Measurements from ENCODE around the gene RFX6.
A peak's percentile ranks its signal among the peaks of the same experiment; 100 is the strongest.

The RFX6 gene

GRCh38 chr6:116933485-116933884, 56.4 kb downstream of the RFX6 start (continued):
- TF ChIP-seq ZNF677 (tag by site-specific recombination; IDR thresholded peaks at IDR 0.05) (no peak), ZBTB8A (tag by site-specific recombination; IDR thresholded peaks at IDR 0.05) (no peak), ZNF362 (tag by site-specific recombination; IDR thresholded peaks at IDR 0.05) (peak; percentile 60; the same call in 1 of the 2 replicates), ZNF518A (tag by site-specific recombination; conservative IDR thresholded peaks at IDR 0.05; ENCODE audit: low read depth) (no peak), ZNF561 (tag by site-specific recombination; IDR thresholded peaks at IDR 0.05; ENCODE audit: borderline replicate concordance) (no peak), ZNF560 (tag by site-specific recombination; IDR thresholded peaks at IDR 0.05; ENCODE audit: borderline replicate concordance) (no peak), ZNF670 (tag by site-specific recombination; IDR thresholded peaks at IDR 0.05; ENCODE audit: low read depth) (no peak), ZNF324 (tag by site-specific recombination; IDR thresholded peaks at IDR 0.05) (no peak), ZFP41 (tag by site-specific recombination; IDR thresholded peaks at IDR 0.05; ENCODE audit: borderline replicate concordance) (no peak), ZBTB11 (tag by site-specific recombination; conservative IDR thresholded peaks at IDR 0.05; ENCODE audit: low read depth) (no peak), ZNF571 (tag by site-specific recombination; IDR thresholded peaks at IDR 0.05) (no peak), HIC1 (tag by site-specific recombination; IDR thresholded peaks at IDR 0.05) (peak; percentile 42; the same call in 1 of the 2 replicates), PRDM10 (tag by site-specific recombination; IDR thresholded peaks at IDR 0.05) (no peak), ZFHX2 (tag by site-specific recombination; conservative IDR thresholded peaks at IDR 0.05) (no peak), ZNF274 (IDR thresholded peaks at IDR 0.05; ENCODE audit: low read length) (no peak), ZNF274 (tag by site-specific recombination; IDR thresholded peaks at IDR 0.05; ENCODE audit: borderline replicate concordance) (no peak), ZBTB21 (tag by site-specific recombination; IDR thresholded peaks at IDR 0.05) (no peak), ZNF768 (tag by site-specific recombination; IDR thresholded peaks at IDR 0.05) (no peak), GLI4 (tag by site-specific recombination; IDR thresholded peaks at IDR 0.05) (no peak), ZNF843 (tag by site-specific recombination; IDR thresholded peaks at IDR 0.05) (peak; percentile 71), ZFP37 (tag by site-specific recombination; IDR thresholded peaks at IDR 0.05) (0 out of 2 replicates have a peak, but pooled peaks have one; percentile 27)

Measured in HEK293 (cell line).